H1 (cell line): ENCODE data around the gene STYXL1. TPM values are rescaled to one million over a fixed set of nuclear protein-coding genes. Genes with fewer than 3 reads are reported as not detected.

Source experiments
- CTCF ChIA-PET: fragments of 300-600 bp; sonication (Branson Sonifier 250); formaldehyde crosslinking; loops from one replicate; lab custom pipeline; 2021; ENCODE audit not compliant: partially characterized antibody; lab: Charles Lee
- POLR2A ChIA-PET: fragments of 300-600 bp; sonication (Branson Sonifier 250); formaldehyde crosslinking; loops from one replicate; lab custom pipeline; 2021; ENCODE audit warnings: inconsistent platforms; ENCODE audit not compliant: partially characterized antibody; lab: Charles Lee
- DNase-seq, 2 experiments: peaks; one replicate each; pipeline versions ENCODE4 v3.0.0 to v3.0.0-alpha.2; 2010 to 2022; ENCODE audit warnings: low spot score in 2 of 2, low read depth in 1 of 2, mixed read lengths in 1 of 2
- FAIRE-seq: peaks from 2 replicates; lab custom pipeline; 2011; peaks lifted over from hg19 to GRCh38; lab: Jason Lieb, UNC
- H2AFZ ChIP-seq: 2 replicates; pipeline ENCODE4 v1.8.1; 2012; ENCODE audit warnings: low read length, inconsistent platforms
- H2AK5ac ChIP-seq: 2 replicates; pipeline ENCODE4 v1.6.1; 2013; ENCODE audit warnings: low read depth, low read length
- H2BK120ac ChIP-seq: replicated peaks from 2 replicates; pipeline ENCODE3; 2013; ENCODE audit warnings: low read depth, low read length, inconsistent platforms
- H2BK12ac ChIP-seq: 2 replicates; pipeline ENCODE4 v1.6.1; 2013; ENCODE audit warnings: low read depth, low read length
- H2BK15ac ChIP-seq: 2 replicates; pipeline ENCODE4 v1.6.1; 2013; ENCODE audit warnings: low read length
- H2BK20ac ChIP-seq: 2 replicates; pipeline ENCODE4 v1.6.1; 2013; ENCODE audit warnings: low read length
- H2BK5ac ChIP-seq: 2 replicates; pipeline ENCODE4 v1.6.1; 2013; ENCODE audit warnings: low read depth, low read length
- H3K14ac ChIP-seq: 2 replicates; pipeline ENCODE4 v1.6.1; 2013; ENCODE audit warnings: inconsistent platforms; ENCODE audit not compliant: insufficient read length
- H3K18ac ChIP-seq: 2 replicates; pipeline ENCODE4 v1.6.1; 2013; ENCODE audit warnings: low read length; ENCODE audit errors: extremely low read depth
- H3K23ac ChIP-seq: 2 replicates; pipeline ENCODE4 v1.6.1; 2013; ENCODE audit warnings: inconsistent platforms; ENCODE audit not compliant: insufficient read length
- H3K23me2 ChIP-seq: 2 replicates; pipeline ENCODE4 v1.6.1; 2013; ENCODE audit warnings: low read depth, low read length
- H3K27ac ChIP-seq: 2 replicates; pipeline ENCODE4 v1.6.1; 2011; ENCODE audit warnings: low read depth, low read length, inconsistent platforms
- H3K27me3 ChIP-seq, 4 experiments: replicated peaks in 1 of 4; 1 replicate in 1 of 4; 2 replicates in 3 of 4; pipeline versions ENCODE4 v1.6.1 to v1.8.1; 2011 to 2013; ENCODE audit warnings: low read length in 3 of 4, mild to moderate bottlenecking in 3 of 4, inconsistent platforms in 2 of 4, mixed read lengths in 2 of 4, moderate library complexity in 1 of 4; ENCODE audit not compliant: control insufficient read depth in 3 of 4, insufficient read depth in 3 of 4; ENCODE audit errors: extremely low read depth in 1 of 4
- H3K36me3 ChIP-seq, 4 experiments: 2 replicates each; pipeline versions ENCODE4 v1.6.1 to v1.8.1; 2011 to 2013; ENCODE audit warnings: mild to moderate bottlenecking in 4 of 4, low read length in 3 of 4, moderate library complexity in 2 of 4, control low read depth in 1 of 4, inconsistent platforms in 1 of 4; ENCODE audit not compliant: insufficient read depth in 4 of 4, control insufficient read depth in 2 of 4
- H3K4ac ChIP-seq: replicated peaks from 2 replicates; pipeline ENCODE3; 2013; ENCODE audit warnings: low read length, low read depth, mixed read lengths, inconsistent platforms; ENCODE audit not compliant: insufficient read length
- H3K4me1 ChIP-seq, 4 experiments: replicated peaks in 1 of 4; 1 replicate in 1 of 4; 2 replicates in 3 of 4; pipeline versions ENCODE4 v1.6.1 to v1.8.1; 2011 to 2013; ENCODE audit warnings: low read length in 3 of 4, inconsistent platforms in 2 of 4, mixed read lengths in 1 of 4; ENCODE audit not compliant: insufficient read depth in 4 of 4, control insufficient read depth in 3 of 4
- H3K4me2 ChIP-seq, 2 experiments: 2 replicates each; pipeline versions ENCODE4 v1.6.1 to v1.8.1; 2011 to 2013; ENCODE audit warnings: low read depth in 2 of 2, low read length in 2 of 2, control low read depth in 1 of 2, inconsistent platforms in 1 of 2, mild to moderate bottlenecking in 1 of 2; ENCODE audit not compliant: insufficient read depth in 1 of 2
- H3K4me3 ChIP-seq, 4 experiments: fragments of 200-600, 300-600 bp in 1 of 4; sonication (generic), shearing (Covaris generic), sonication (Bioruptor Twin) in 1 of 4; 2 replicates each; pipeline versions ENCODE4 v1.5.1 to v1.8.1; 2011 to 2016; ENCODE audit warnings: low read length in 4 of 4, low read depth in 3 of 4, control low read depth in 2 of 4, inconsistent platforms in 2 of 4, mild to moderate bottlenecking in 2 of 4, mixed read lengths in 1 of 4, moderate library complexity in 1 of 4; ENCODE audit not compliant: insufficient read depth in 2 of 4; ENCODE audit errors: extremely low read depth in 1 of 4
- H3K56ac ChIP-seq: replicated peaks from 2 replicates; pipeline ENCODE3; 2013; ENCODE audit warnings: low read depth, mild to moderate bottlenecking, mixed read lengths, low read length, inconsistent platforms; ENCODE audit not compliant: insufficient read length
- H3K79me1 ChIP-seq: 2 replicates; pipeline ENCODE4 v1.6.1; 2013; ENCODE audit warnings: low read depth, low read length, control low read depth
- H3K79me2 ChIP-seq, 2 experiments: 2 replicates each; pipeline versions ENCODE4 v1.6.1 to v1.8.1; 2012 to 2013; ENCODE audit warnings: low read length in 2 of 2, mild to moderate bottlenecking in 2 of 2, inconsistent platforms in 1 of 2; ENCODE audit not compliant: insufficient read depth in 2 of 2, control insufficient read depth in 1 of 2
- H3K9ac ChIP-seq, 4 experiments: replicated peaks in 1 of 4; 1 replicate in 1 of 4; 2 replicates in 3 of 4; pipeline versions ENCODE4 v1.6.1 to v1.8.1; 2011 to 2013; ENCODE audit warnings: low read depth in 3 of 4, low read length in 3 of 4, control low read depth in 2 of 4, mild to moderate bottlenecking in 2 of 4, moderate library complexity in 2 of 4, inconsistent platforms in 1 of 4; ENCODE audit errors: extremely low read depth in 1 of 4
- H3K9me3 ChIP-seq, 2 experiments: 2 replicates each; pipeline versions ENCODE4 v1.6.1 to v1.8.1; 2012 to 2013; ENCODE audit warnings: mild to moderate bottlenecking in 2 of 2, moderate library complexity in 2 of 2, control low read depth in 1 of 2, inconsistent platforms in 1 of 2, low read depth in 1 of 2, low read length in 1 of 2, mixed read lengths in 1 of 2; ENCODE audit not compliant: insufficient read depth in 2 of 2
- H4K20me1 ChIP-seq, 2 experiments: replicated peaks in 1 of 2; 2 replicates each; pipeline versions ENCODE3 to v1.8.1; 2011 to 2013; ENCODE audit warnings: inconsistent platforms in 2 of 2, low read length in 2 of 2, mild to moderate bottlenecking in 1 of 2; ENCODE audit not compliant: insufficient read depth in 2 of 2, control insufficient read depth in 1 of 2
- H4K5ac ChIP-seq: 2 replicates; pipeline ENCODE4 v1.6.1; 2013; ENCODE audit warnings: low read length, low read depth, mixed read lengths, inconsistent platforms; ENCODE audit not compliant: insufficient read length
- H4K8ac ChIP-seq: 2 replicates; pipeline ENCODE4 v1.8.0; 2013; ENCODE audit warnings: mild to moderate bottlenecking, moderate library complexity, low read length, inconsistent platforms; ENCODE audit not compliant: insufficient read depth; ENCODE audit errors: extremely low read depth
- H4K91ac ChIP-seq: replicated peaks from 2 replicates; pipeline ENCODE3; 2013; ENCODE audit warnings: low read length, mixed read lengths, inconsistent platforms; ENCODE audit not compliant: insufficient read length
- CHD1 ChIP-seq: IDR thresholded peaks from 2 replicates; pipeline ENCODE4 v1.6.1; 2012; ENCODE audit warnings: low read depth, low read length, improper control_type of control experiment
- E2F6 ChIP-seq: IDR thresholded peaks from 2 replicates; pipeline ENCODE4 v1.6.1; 2012; ENCODE audit warnings: inconsistent platforms
- EGR1 ChIP-seq: IDR thresholded peaks from 2 replicates; pipeline ENCODE4 v1.6.1; 2011; ENCODE audit warnings: low read depth, low read length, borderline replicate concordance
- GABPA ChIP-seq: IDR thresholded peaks from 2 replicates; pipeline ENCODE4 v1.6.1; 2011; ENCODE audit warnings: mild to moderate bottlenecking, low read length, moderate library complexity, borderline replicate concordance; ENCODE audit not compliant: insufficient read depth
- KDM4A ChIP-seq: IDR thresholded peaks from one replicate; pipeline ENCODE4 v1.7.1; 2012; ENCODE audit warnings: low read depth, mild to moderate bottlenecking, moderate library complexity, low read length, inconsistent platforms; ENCODE audit not compliant: severe bottlenecking
- RFX5 ChIP-seq: IDR thresholded peaks from 2 replicates; pipeline ENCODE4 v1.6.1; 2011; ENCODE audit warnings: low read depth, low read length, improper control_type of control experiment, borderline replicate concordance
- RNF2 ChIP-seq: fragments of 200-900, 300-1000 bp; sonication (generic); IDR thresholded peaks from 2 replicates; pipeline ENCODE4 v1.7.1; 2016; ENCODE audit warnings: borderline replicate concordance, low read depth, mild to moderate bottlenecking, antibody characterized with exemption, low read length; ENCODE audit not compliant: poor library complexity, severe bottlenecking; ENCODE audit errors: missing control alignments
- RXRA ChIP-seq: IDR thresholded peaks from 2 replicates; pipeline ENCODE4 v1.6.1; 2011; ENCODE audit warnings: low read depth, mild to moderate bottlenecking, low read length, moderate library complexity; ENCODE audit not compliant: insufficient read depth
- WGBS, 2 experiments: shearing (Covaris generic) in 1 of 2; methylation state at CpG; one replicate each; pipeline versions ENCODE4 v1.1.6 to v1.1.7; 2013 to 2015; ENCODE audit warnings: low lambda C conversion rate in 2 of 2, mixed read lengths in 2 of 2, inconsistent platforms in 1 of 2, low coverage in 1 of 2, missing lambda C conversion rate in 1 of 2; ENCODE audit not compliant: insufficient replicate concordance in 2 of 2, insufficient coverage in 1 of 2, insufficient read length in 1 of 2; ENCODE audit errors: extremely low coverage in 1 of 2, missing lambda C conversion rate in 1 of 2; 5-methylcytosine and 5-hydroxymethylcytosine counted together
- polyA plus RNA-seq, 7 experiments: library from polyadenylated mRNA; depleted of rRNA in 3 of 7; stranded (reverse) in 5 of 7; unstranded in 2 of 7; fragments of >200 nt in 5 of 7; fragments of 200-250 nt in 2 of 7; gene quantifications; 1 replicate in 5 of 7; 2 replicates in 1 of 7; 4 replicates in 1 of 7; pipeline versions ENCODE4 v1.2.1 to v1.2.3, GENCODE V29; 2011 to 2013; ENCODE audit warnings: missing spikeins in 2 of 7, mixed read lengths in 2 of 7
- total RNA-seq: library from RNA; stranded (reverse); fragmentation: NEBNext Ultra II Directional; extraction: Animal tissue kit (Norgen Biotek cat#: 25700); gene quantifications from 2 replicates; pipeline ENCODE4 v1.2.1, GENCODE V29; 2021
- TF ChIP-seq, protein P1 (sequence below), 3 experiments: IDR thresholded peaks; 1 replicate in 2 of 3; 2 replicates in 1 of 3; pipeline versions ENCODE4 v1.5.1 to v1.6.1; 2011; ENCODE audit warnings: low read length in 3 of 3, mild to moderate bottlenecking in 3 of 3, inconsistent platforms in 2 of 3, low read depth in 1 of 3, moderate library complexity in 1 of 3; ENCODE audit not compliant: insufficient read depth in 1 of 3; ENCODE audit errors: control extremely low read depth in 1 of 3

The STYXL1 gene
- total and polyA plus RNA-seq, 2 of the 8 experiments (the other 6 are each of a cell fraction or from before 2014, with no cell fraction given): 32.3 to 53.9 TPM

GRCh38 chr7:75967487-75967997, 80.3 kb downstream of the STYXL1 start:
- Histone ChIP-seq H3K36me3 (peaks cover 0 to 13% (median 1%) of the 10 kb centered on the region in 4 experiments; a peak in 4 of 8 replicates), H2BK120ac (no peak overlapping the region), H4K20me1 (peaks cover 3 to 19% of the 10 kb centered on the region in 2 experiments), H2BK12ac (no peak overlapping the region), H2BK20ac (no peak overlapping the region), H2BK15ac (no peak overlapping the region), H2BK5ac (peak overlapping the region; percentile 16; the same call in 1 of the 2 replicates), H3K9me3 (no peaks in the 10 kb centered on the region), H3K27ac (no peak overlapping the region), H4K8ac (no peak overlapping the region; the same call in 1 of the 2 replicates), H3K79me1 (peaks cover 7% of the 10 kb centered on the region), H3K9ac (no peak overlapping the region), H3K23ac (no peak overlapping the region), H2AK5ac (no peak overlapping the region), H3K18ac (no peak overlapping the region), H2AFZ (no peak overlapping the region), H3K14ac (no peak overlapping the region), H3K23me2 (no peaks in the 10 kb centered on the region), H3K4me2 (no peak overlapping the region), H3K4ac (no peak overlapping the region), H3K27me3 (no peaks in the 10 kb centered on the region), H4K5ac (no peak overlapping the region), H3K4me3 (no peak overlapping the region), H3K56ac (no peak overlapping the region), H3K4me1 (0 out of 7 replicates have a peak, but pooled peaks cover 0 to 2% (median 0%) of the 10 kb centered on the region in 4 experiments), H4K91ac (no peak overlapping the region), H3K79me2 (no peaks in the 10 kb centered on the region)
- DNase-seq: no peak
- WGBS, 2 experiments: 90% methylated on average over 9 of the region's 13 CpGs; no CpG with 5 or more reads in 1 of the 2 experiments
- no peak for FAIRE-seq
- ChIA-PET POLR2A (interaction anchor here (0.6 to 2.0 kb wide), 5 partner anchors 21 to 101 kb away, joined by 3 to 6 read pairs (median 5); partner anchors contain the start of genes MDH2 and STYXL1), CTCF (interaction anchor here (0.6 to 2.9 kb wide), 8 partner anchors 9 to 91 kb away, joined by 3 to 10 read pairs (median 4); no protein-coding TSS in a partner anchor)
- TF ChIP-seq GABPA (no peak), KDM4A (no peak), CHD1 (no peak), RXRA (no peak), EGR1 (no peak), RFX5 (no peak), RNF2 (no peak), E2F6 (no peak)
- TF ChIP-seq, protein P1, sequence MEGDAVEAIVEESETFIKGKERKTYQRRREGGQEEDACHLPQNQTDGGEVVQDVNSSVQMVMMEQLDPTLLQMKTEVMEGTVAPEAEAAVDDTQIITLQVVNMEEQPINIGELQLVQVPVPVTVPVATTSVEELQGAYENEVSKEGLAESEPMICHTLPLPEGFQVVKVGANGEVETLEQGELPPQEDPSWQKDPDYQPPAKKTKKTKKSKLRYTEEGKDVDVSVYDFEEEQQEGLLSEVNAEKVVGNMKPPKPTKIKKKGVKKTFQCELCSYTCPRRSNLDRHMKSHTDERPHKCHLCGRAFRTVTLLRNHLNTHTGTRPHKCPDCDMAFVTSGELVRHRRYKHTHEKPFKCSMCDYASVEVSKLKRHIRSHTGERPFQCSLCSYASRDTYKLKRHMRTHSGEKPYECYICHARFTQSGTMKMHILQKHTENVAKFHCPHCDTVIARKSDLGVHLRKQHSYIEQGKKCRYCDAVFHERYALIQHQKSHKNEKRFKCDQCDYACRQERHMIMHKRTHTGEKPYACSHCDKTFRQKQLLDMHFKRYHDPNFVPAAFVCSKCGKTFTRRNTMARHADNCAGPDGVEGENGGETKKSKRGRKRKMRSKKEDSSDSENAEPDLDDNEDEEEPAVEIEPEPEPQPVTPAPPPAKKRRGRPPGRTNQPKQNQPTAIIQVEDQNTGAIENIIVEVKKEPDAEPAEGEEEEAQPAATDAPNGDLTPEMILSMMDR (IDR thresholded peaks at IDR 0.05; ENCODE audit: control extremely low read depth in 1 of 3, insufficient read depth in 1 of 3, low read depth in 1 of 3, low read length in 3 of 3): no peak
